Amygdala (tissue), 56 donors: ENCODE results near the gene KIF16B.

Source experiments
- DNase-seq, 56 donors: peaks; one replicate each; lab custom pipeline; 2025; lab: John Stamatoyannopoulos, UW

KIF16B gene

GRCh38 chr20:16555754-16556153 lies 17.5 kb downstream of the KIF16B start:
- DNase-seq, result no peak

- no peak for DNase-seq
These were observed 18.3 kb downstream of the KIF16B start for GRCh38 chr20:16554766-16555543.

- DNase-seq, result peak in 3 of 56 donors; percentile 5 to 13 (median 9)
These were observed 19.6 kb downstream of the KIF16B start for GRCh38 chr20:16553684-16554083.

GRCh38 chr20:16553101-16553500 lies 20.1 kb downstream of the KIF16B start:
- no peak for DNase-seq

GRCh38 chr20:16552015-16552414 lies 21.2 kb downstream of the KIF16B start:
- DNase-seq, result no peak

DNA sequence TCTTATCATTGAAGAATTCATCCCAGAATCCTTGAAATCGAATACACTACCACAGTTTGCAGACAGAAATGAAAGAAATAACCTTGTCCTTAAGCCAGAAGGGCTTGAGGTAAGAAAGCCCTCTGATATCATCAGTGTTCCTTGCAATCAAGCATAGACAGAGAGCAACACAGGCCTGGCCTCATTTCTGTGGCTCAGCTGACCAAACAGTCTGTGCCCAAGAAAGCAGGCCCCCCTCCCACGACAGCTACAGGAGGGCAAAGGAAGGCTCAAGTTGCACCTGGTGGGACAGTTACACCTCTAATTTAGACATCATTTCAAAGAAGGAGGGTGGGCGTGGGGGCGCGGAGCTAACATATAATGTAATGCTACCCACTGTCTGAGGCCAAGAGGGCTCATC lies 21.6 kb downstream of the KIF16B start:
- DNase-seq, result no peak

DNA sequence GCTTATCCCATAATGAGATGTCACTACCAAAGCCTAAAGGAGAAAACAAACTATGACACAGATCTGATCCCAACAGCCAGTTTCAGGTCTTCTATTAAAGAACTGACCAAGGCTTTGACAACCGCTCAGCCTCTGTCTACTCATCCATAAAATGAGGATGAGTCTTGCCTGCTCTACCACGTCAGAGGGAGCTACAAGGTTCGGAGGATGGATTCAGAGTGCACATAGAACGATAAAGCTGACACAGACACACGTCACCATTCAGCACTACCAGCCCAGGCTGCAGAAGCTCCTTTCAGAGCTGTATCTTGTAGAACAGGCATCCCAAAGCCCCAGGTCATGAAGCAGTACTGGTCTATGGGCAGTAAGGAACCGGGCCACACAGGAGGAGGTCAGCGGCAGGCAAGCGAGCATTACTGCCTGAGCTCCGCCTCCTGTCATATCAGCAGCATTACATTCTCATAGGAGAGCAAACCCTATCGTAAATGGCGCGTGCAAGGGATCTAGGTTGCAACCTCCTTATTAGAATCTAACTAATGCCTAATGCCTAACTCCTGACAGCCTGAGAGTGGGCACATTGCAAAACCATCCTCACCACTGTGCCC lies 25.1 kb downstream of the KIF16B start:
- no peak for DNase-seq

- DNase-seq, result no peak
These were observed 28.3 kb downstream of the KIF16B start for GRCh38 chr20:16544949-16545348.

GRCh38 chr20:16542477-16542876 lies 30.8 kb downstream of the KIF16B start:
- DNase-seq, result no peak

DNA sequence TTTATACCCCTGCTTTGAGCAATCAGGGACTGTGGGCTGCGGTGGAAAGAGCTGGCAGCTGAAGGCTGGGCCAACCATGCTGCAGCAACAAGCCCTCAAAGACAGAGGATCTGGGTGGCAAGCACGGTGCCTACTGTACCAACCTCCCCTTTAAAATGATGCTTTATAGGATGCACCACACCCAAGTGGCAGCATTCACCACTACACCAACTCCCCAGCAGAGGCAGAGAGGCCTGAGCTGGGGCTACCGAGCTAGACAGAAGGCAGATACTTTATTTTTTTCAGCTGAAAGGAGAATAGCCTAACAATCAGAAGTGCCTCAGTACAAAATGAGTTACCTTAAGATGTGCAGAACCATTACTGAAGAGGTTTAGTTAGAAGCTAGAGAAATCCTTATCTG lies 31.4 kb downstream of the KIF16B start:
- no peak for DNase-seq

DNA sequence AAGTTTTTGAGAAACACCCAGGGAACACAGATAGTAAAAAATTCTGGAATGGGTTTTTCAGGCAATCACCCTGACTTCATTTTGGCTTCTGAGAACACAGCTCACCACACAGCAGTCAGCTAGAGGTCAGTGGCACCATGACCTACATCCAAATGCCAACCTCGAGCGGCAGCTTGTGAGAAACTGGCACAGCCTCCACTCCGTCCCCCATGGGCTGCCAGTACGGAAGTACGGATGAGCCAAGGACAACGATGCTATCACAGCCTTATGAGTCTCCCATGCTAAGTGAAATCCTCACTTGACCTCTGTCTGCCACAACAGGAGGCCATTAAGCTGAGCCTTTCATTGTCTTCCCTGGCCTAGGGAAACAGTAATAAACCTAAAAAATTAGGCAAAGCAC lies 32.0 kb downstream of the KIF16B start:
- DNase-seq, result no peak

DNA sequence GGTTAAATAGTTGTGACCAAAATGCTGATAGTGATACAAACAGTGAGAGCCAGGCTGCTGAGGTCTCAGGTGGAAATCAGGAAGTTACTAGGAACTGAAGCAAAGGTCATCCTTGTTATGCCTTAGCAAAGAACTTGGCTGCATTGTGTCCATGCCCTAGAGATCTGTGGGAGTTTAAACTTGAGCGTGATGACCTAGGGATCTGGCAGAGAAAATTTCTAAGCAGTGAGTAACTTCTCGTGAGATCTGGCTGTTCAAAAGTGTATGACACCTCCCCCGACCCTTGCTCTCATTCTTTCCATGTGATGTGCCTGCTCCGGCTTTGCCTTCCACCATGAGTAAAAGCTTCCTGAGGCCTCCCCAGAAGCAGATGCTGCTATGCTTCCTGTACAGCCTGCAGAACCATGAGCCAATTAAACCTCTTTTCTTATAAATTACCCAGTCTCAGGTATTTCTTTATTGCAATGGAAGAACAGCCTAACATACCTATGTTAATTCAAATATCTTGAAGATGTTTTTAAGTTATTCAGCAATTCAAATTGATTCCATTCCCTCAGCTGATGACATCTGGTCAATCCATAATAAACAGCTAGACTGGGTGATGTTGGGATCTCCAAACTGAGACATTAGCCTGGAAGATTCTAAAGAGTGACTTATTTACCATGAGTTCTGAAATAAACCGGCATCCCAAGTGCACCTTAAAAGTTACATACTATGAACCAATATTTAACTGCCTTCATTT lies 33.8 kb downstream of the KIF16B start:
- DNase-seq, result no peak

- DNase-seq, result no peak
These were observed 34.5 kb downstream of the KIF16B start for GRCh38 chr20:16538779-16539178.

DNA sequence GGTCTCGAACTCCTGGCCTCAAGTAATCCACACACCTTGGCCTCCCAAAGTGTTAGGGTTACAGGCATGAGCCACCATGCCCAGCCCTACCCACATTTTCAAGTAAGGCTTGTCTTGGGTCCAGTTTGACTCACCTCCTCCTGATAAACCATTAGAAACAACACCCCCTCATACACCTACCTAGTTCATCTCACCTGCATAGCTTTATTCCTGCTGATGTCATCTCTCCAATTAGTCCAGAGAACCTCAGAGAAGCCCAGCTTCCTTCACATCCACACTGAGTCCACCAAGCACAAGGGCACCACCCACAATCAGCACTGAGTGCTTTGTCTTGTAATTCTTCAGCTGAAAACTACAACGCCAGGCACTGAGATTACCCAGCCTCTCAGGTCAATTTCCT lies 35.3 kb downstream of the KIF16B start:
- no peak for DNase-seq

GRCh38 chr20:16537025-16537665 lies 36.1 kb downstream of the KIF16B start:
- no peak for DNase-seq

DNA sequence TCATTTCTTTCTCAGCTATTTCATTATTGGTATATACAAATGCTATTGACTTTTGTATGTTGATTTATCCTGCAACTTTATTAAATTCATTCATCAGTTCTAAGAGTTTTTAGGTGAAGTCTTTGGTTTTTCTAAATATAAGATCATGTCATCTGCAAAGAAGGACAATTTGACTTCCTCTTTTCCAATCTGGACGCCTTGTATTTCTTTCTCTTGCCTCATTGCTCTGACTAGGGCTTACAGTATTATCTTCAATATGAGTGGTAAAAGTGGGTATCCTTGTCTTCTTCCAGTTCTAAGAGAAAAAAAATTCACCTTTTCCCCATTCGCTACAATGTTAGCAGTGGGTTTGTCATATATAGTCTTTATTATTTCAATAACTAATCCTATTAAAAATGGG lies 38.0 kb downstream of the KIF16B start:
- no peak for DNase-seq

GRCh38 chr20:16533502-16533901 lies 39.7 kb downstream of the KIF16B start:
- no peak for DNase-seq

DNA sequence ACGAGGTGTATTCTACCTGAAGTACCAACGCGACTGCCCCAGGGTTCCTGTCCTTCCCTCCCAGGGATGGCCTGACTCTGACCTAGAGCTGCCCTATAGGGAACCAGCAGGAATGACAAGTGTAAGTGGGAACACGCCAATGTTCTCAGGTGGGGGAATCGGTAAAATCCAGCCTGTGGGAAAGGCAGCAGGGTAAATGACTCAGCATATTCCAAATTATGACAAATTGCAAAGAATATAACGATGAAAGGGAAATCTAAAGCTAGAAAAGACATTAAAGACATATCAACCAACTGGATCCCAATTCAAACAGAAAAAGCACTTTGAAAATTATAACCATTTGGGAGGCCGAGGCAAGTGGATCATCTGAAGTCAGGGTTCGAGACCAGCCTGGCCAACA lies 41.8 kb downstream of the KIF16B start:
- no peak for DNase-seq

- no peak for DNase-seq
These were observed 43.0 kb downstream of the KIF16B start for GRCh38 chr20:16530201-16530681.

DNA sequence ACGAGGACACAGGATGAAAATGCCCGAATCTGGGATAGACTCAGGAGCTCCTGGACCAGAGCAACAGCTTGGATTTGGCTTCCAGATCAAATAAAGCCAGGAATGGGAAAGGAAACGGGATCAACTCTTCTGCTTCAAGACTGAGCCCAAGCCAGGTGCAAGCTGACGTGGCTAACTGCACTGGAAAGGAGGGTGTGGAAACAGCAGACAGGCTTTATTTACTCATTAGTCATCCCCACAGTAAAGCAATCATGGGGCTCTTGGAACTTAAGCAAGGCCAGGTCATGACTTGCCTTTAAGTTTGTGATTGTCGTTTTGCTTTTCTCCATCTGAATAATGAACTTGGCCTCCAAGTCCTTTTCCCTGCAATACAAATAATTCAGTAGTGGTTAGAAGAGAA lies 45.2 kb downstream of the KIF16B start:
- DNase-seq, result no peak

- DNase-seq, result no peak
These were observed 45.8 kb downstream of the KIF16B start for GRCh38 chr20:16527438-16527837.
